Activated CD8-positive, alpha-beta memory T cell treated with anti-CD3 and anti-CD28 coated beads, Interleukin-2, amount 10 ng/mL, durations not matched to agents 7 days and 5 days (primary cell): ENCODE measurements around the gene VSTM2L. TPM values are rescaled to one million over a fixed set of nuclear protein-coding genes. Genes with fewer than 3 reads are reported as not detected.

Source experiments
- ATAC-seq: fragments of 150-1000 bp; cut with Tn5 transposase; one replicate; pipeline ENCODE4 v1.10.0; 2021; ENCODE audit warnings: moderate library complexity
- CTCF ChIA-PET: fragments of 350-600 bp; sonication (Branson Sonifier 250); formaldehyde crosslinking; loops from one replicate; lab custom pipeline; 2021; ENCODE audit warnings: antibody characterized with exemption; lab: Charles Lee
- DNase-seq: peaks from one replicate; pipeline ENCODE4 v3.0.0-alpha.2; 2020
- H3K27ac Mint-ChIP-seq: one replicate; pipeline ENCODE4 v1.8.0; 2021; ENCODE audit warnings: mild to moderate bottlenecking, mixed read lengths
- H3K27me3 Mint-ChIP-seq: one replicate; pipeline ENCODE4 v1.8.0; 2021; ENCODE audit warnings: mixed read lengths
- H3K36me3 Mint-ChIP-seq: one replicate; pipeline ENCODE4 v1.8.0; 2021; ENCODE audit warnings: mild to moderate bottlenecking, mixed read lengths
- H3K4me1 Mint-ChIP-seq: one replicate; pipeline ENCODE4 v1.8.0; 2021; ENCODE audit warnings: mixed read lengths
- H3K4me3 Mint-ChIP-seq: one replicate; pipeline ENCODE4 v1.8.0; 2021; ENCODE audit warnings: mild to moderate bottlenecking, moderate library complexity, mixed read lengths
- H3K9me3 Mint-ChIP-seq: one replicate; pipeline ENCODE4 v1.8.0; 2022; ENCODE audit warnings: low read depth, mixed read lengths
- total RNA-seq, 2 experiments: library from RNA; stranded (reverse); gene quantifications; one replicate each; pipeline ENCODE4 v1.2.3, GENCODE V29; 2021

The VSTM2L gene
- total RNA-seq, 2 experiments from 2014 or later: 0.35 TPM; not detected in 1

- Mint-ChIP-seq H3K36me3 (no peaks in the 10 kb centered on the region), H3K9me3 (no peaks in the 10 kb centered on the region), H3K27me3 (peaks cover 2% of the 10 kb centered on the region), H3K4me3 (no peak overlapping the region), H3K4me1 (no peaks in the 10 kb centered on the region), H3K27ac (no peak overlapping the region)
- CTCF ChIA-PET: no interaction called here
- no peak for DNase-seq
- no peak for ATAC-seq
These were observed 33.5 kb downstream of the VSTM2L start for GRCh38 chr20:37936451-37936850.

GRCh38 chr20:37937686-37938085 is 34.8 kb downstream of the VSTM2L start:
- Mint-ChIP-seq H3K9me3 (no peaks in the 10 kb centered on the region), H3K36me3 (no peaks in the 10 kb centered on the region), H3K4me3 (no peak overlapping the region), H3K27ac (no peak overlapping the region), H3K4me1 (no peaks in the 10 kb centered on the region), H3K27me3 (no peaks in the 10 kb centered on the region)
- CTCF ChIA-PET: no interaction called here
- DNase-seq (no peak), ATAC-seq (no peak)

- H3K27me3 Mint-ChIP-seq: no peaks in the 10 kb centered on the region
- DNase-seq (no peak), ATAC-seq (no peak)
- H3K27ac Mint-ChIP-seq: no peak overlapping the region
- CTCF ChIA-PET: no interaction called here
- H3K4me1 Mint-ChIP-seq: no peaks in the 10 kb centered on the region
- H3K36me3 Mint-ChIP-seq: no peaks in the 10 kb centered on the region
- H3K9me3 Mint-ChIP-seq: no peaks in the 10 kb centered on the region
- H3K4me3 Mint-ChIP-seq: no peak overlapping the region
These were observed 35.3 kb downstream of the VSTM2L start for GRCh38 chr20:37938181-37938750.

- no peaks in the 10 kb centered on the region for H3K36me3 Mint-ChIP-seq
- H3K4me3 Mint-ChIP-seq: no peak overlapping the region
- H3K4me1 Mint-ChIP-seq: no peaks in the 10 kb centered on the region
- DNase-seq: no peak
- H3K9me3 Mint-ChIP-seq: no peaks in the 10 kb centered on the region
- ATAC-seq: no peak
- no peak overlapping the region for H3K27ac Mint-ChIP-seq
- no peaks in the 10 kb centered on the region for H3K27me3 Mint-ChIP-seq
- CTCF ChIA-PET: no interaction called here
These were observed 36.0 kb downstream of the VSTM2L start for GRCh38 chr20:37938954-37939353.

- Mint-ChIP-seq H3K4me3 (no peak overlapping the region), H3K9me3 (no peaks in the 10 kb centered on the region)
- DNase-seq: peak; percentile 29
These were observed 37.0 kb downstream of the VSTM2L start for GRCh38 chr20:37939701-37940560.

GRCh38 chr20:37940858-37941257 is 37.9 kb downstream of the VSTM2L start:
- H3K27me3 Mint-ChIP-seq: no peaks in the 10 kb centered on the region
- no peaks in the 10 kb centered on the region for H3K9me3 Mint-ChIP-seq
- DNase-seq (peak; percentile 26), ATAC-seq (no peak)
- H3K27ac Mint-ChIP-seq: no peak overlapping the region
- CTCF ChIA-PET: no interaction called here
- no peaks in the 10 kb centered on the region for H3K36me3 Mint-ChIP-seq
- no peak overlapping the region for H3K4me3 Mint-ChIP-seq
- H3K4me1 Mint-ChIP-seq: no peaks in the 10 kb centered on the region

More at GRCh38 chr20:37939701-37940560, 37.0 kb downstream of the VSTM2L start:
- ATAC-seq: no peak
- Mint-ChIP-seq H3K27ac (no peak overlapping the region), H3K36me3 (no peaks in the 10 kb centered on the region), H3K27me3 (no peaks in the 10 kb centered on the region), H3K4me1 (no peaks in the 10 kb centered on the region)
- CTCF ChIA-PET: no interaction called here

- ATAC-seq (no peak), DNase-seq (peak; percentile 31)
- Mint-ChIP-seq H3K9me3 (no peaks in the 10 kb centered on the region), H3K27me3 (peaks cover under 1% of the 10 kb centered on the region), H3K27ac (no peak overlapping the region), H3K36me3 (no peaks in the 10 kb centered on the region), H3K4me3 (no peak overlapping the region), H3K4me1 (no peaks in the 10 kb centered on the region)
- CTCF ChIA-PET: no interaction called here
These were observed 38.4 kb downstream of the VSTM2L start for GRCh38 chr20:37941332-37941731.

GRCh38 chr20:37941992-37942391 is 39.1 kb downstream of the VSTM2L start:
- peak; percentile 7 for DNase-seq
- Mint-ChIP-seq H3K27me3 (peaks cover 3% of the 10 kb centered on the region), H3K27ac (no peak overlapping the region), H3K4me1 (no peaks in the 10 kb centered on the region), H3K36me3 (no peaks in the 10 kb centered on the region), H3K4me3 (no peak overlapping the region), H3K9me3 (no peaks in the 10 kb centered on the region)
- ATAC-seq: no peak
- CTCF ChIA-PET: no interaction called here

GRCh38 chr20:37943033-37943432 is 40.1 kb downstream of the VSTM2L start:
- DNase-seq: peak; percentile 15
- CTCF ChIA-PET: no interaction called here
- no peak overlapping the region for H3K27ac Mint-ChIP-seq
- peaks cover 3% of the 10 kb centered on the region for H3K27me3 Mint-ChIP-seq
- H3K4me1 Mint-ChIP-seq: no peaks in the 10 kb centered on the region
- H3K4me3 Mint-ChIP-seq: no peak overlapping the region
- H3K9me3 Mint-ChIP-seq: no peaks in the 10 kb centered on the region
- no peak for ATAC-seq
- no peaks in the 10 kb centered on the region for H3K36me3 Mint-ChIP-seq

GRCh38 chr20:37943501-37944455 is 40.9 kb downstream of the VSTM2L start:
- Mint-ChIP-seq H3K27me3 (peaks cover 3% of the 10 kb centered on the region), H3K27ac (no peak overlapping the region), H3K4me3 (no peak overlapping the region), H3K36me3 (no peaks in the 10 kb centered on the region), H3K9me3 (no peaks in the 10 kb centered on the region), H3K4me1 (no peaks in the 10 kb centered on the region)
- no peak for ATAC-seq
- CTCF ChIA-PET: no interaction called here
- DNase-seq: peak; percentile 21

- CTCF ChIA-PET: interaction anchor here (0.6 kb wide), 1 partner anchor 845 kb away, joined by 3 read pairs; no protein-coding TSS in a partner anchor
- no peaks in the 10 kb centered on the region for H3K9me3 Mint-ChIP-seq
- ATAC-seq: no peak
- peak; percentile 26 for DNase-seq
- peaks cover 3% of the 10 kb centered on the region for H3K27me3 Mint-ChIP-seq
- no peak overlapping the region for H3K27ac Mint-ChIP-seq
- no peaks in the 10 kb centered on the region for H3K36me3 Mint-ChIP-seq
- H3K4me3 Mint-ChIP-seq: no peak overlapping the region
- H3K4me1 Mint-ChIP-seq: no peaks in the 10 kb centered on the region
These were observed 41.6 kb downstream of the VSTM2L start for GRCh38 chr20:37944456-37944981.

- Mint-ChIP-seq H3K27me3 (peaks cover 3% of the 10 kb centered on the region), H3K9me3 (no peaks in the 10 kb centered on the region), H3K4me3 (no peak overlapping the region), H3K4me1 (no peaks in the 10 kb centered on the region), H3K36me3 (no peaks in the 10 kb centered on the region), H3K27ac (no peak overlapping the region)
- CTCF ChIA-PET: interaction anchor here (0.6 kb wide), 1 partner anchor 844 kb away, joined by 3 read pairs; no protein-coding TSS in a partner anchor
- DNase-seq (peak; percentile 3), ATAC-seq (no peak)
These were observed 42.2 kb downstream of the VSTM2L start for GRCh38 chr20:37945091-37945547.

- Mint-ChIP-seq H3K27ac (no peak overlapping the region), H3K36me3 (no peaks in the 10 kb centered on the region), H3K4me1 (no peaks in the 10 kb centered on the region), H3K9me3 (no peaks in the 10 kb centered on the region), H3K27me3 (peaks cover 6% of the 10 kb centered on the region), H3K4me3 (no peak overlapping the region)
- DNase-seq (peak; percentile 3), ATAC-seq (no peak)
- CTCF ChIA-PET: no interaction called here
These were observed 44.0 kb downstream of the VSTM2L start for GRCh38 chr20:37946946-37947345.
